ENCODE results near the gene CNN3. TPM values are rescaled to one million over a fixed set of nuclear protein-coding genes. Genes with fewer than 3 reads are reported as not detected.

CNN3 gene
- 10 to 100 TPM; 11.9 to 21.8 (median 16.1) TPM for total RNA-seq

DNA sequence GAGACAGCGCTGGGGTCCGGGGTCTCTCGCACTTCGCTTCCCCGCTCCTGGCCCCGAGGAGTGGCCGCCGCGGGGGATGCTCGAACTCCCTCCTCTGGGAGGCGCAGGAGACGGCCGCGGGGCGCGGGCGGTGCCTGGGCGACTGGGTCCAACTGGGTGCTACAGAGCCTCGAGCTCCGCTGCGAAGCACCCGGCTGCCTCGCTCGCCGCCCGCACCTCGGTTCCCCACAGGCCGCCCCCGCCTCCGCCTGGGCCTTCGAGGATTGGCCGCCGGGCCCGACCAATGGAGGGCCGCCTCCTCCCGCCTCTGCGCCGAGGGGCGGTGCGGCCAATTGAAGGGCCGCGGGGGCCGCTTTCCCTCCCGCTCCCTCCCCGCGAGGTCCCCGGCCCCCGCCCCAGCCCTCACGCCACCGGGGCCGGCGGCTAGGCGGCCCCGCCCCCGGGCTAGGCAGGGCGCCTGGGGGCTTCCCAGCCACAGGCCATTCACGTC, at the start of gene CNN3:
TSS of gene CNN3 (minus strand) at position 196 of the 490 bp plus-strand sequence. CDS start 216 bp downstream, outside the sequence.
- H3K27ac ChIP-seq = peak within 1 kb of the TSS; percentile 81 to 88 (median 84)
- intact Hi-C loops (cut with DNase I; ENCODE audit: low total_unique reads) (loop anchor here (1.0 to 10.0 kb wide), 2 partner anchors 64 to 98 kb away; no protein-coding TSS in a partner anchor), in situ Hi-C loops (cut with MboI; ENCODE audit: low sequenced_read_pairs in 4 of 4) (no loop called here)
- H3K4me1 ChIP-seq = peaks cover 19 to 20% of the 10 kb centered on the region in 2 donors
- no peaks in the 10 kb centered on the region for H3K36me3 ChIP-seq
- DNase-seq = peak; percentile 65 to 73
- H3K4me3 ChIP-seq = peak within 1 kb of the TSS; percentile 57 to 71 (median 70)
- H3K27me3 ChIP-seq = peaks cover 45 to 47% (median 46%) of the 10 kb centered on the region in 3 donors
- ATAC-seq = peak; percentile 69 to 73
- TF ChIP-seq, protein P1, sequence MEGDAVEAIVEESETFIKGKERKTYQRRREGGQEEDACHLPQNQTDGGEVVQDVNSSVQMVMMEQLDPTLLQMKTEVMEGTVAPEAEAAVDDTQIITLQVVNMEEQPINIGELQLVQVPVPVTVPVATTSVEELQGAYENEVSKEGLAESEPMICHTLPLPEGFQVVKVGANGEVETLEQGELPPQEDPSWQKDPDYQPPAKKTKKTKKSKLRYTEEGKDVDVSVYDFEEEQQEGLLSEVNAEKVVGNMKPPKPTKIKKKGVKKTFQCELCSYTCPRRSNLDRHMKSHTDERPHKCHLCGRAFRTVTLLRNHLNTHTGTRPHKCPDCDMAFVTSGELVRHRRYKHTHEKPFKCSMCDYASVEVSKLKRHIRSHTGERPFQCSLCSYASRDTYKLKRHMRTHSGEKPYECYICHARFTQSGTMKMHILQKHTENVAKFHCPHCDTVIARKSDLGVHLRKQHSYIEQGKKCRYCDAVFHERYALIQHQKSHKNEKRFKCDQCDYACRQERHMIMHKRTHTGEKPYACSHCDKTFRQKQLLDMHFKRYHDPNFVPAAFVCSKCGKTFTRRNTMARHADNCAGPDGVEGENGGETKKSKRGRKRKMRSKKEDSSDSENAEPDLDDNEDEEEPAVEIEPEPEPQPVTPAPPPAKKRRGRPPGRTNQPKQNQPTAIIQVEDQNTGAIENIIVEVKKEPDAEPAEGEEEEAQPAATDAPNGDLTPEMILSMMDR (IDR thresholded peaks at IDR 0.05 in 4 of 5, conservative IDR thresholded peaks at IDR 0.05 in 1 of 5) = no peak
- TF ChIP-seq POLR2A (IDR thresholded peaks at IDR 0.05) = peak; percentile 73 to 89
- H3K9me3 ChIP-seq = no peaks in the 10 kb centered on the region

DNA sequence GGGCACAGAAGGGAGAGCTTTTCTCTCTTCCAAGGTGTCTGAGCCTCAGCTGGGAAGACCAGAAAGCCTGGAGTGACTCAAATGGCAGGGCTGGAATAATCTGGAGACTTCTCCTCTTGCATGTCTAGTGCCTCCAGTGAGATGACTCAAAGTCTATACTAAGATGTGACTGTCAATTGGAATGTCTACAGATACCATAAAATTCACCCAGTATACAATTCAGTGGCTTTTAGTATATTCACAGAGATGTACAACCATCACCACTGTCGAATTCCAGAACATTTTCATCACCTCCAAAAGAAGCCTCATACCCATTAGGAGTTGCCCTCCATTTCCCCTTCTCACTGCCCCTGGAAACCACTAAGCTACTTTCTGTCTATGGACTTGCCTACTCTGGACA, 47.9 kb upstream of the CNN3 start:
- intact Hi-C loops (cut with DNase I; ENCODE audit: low total_unique reads) (no loop called here), in situ Hi-C loops (cut with MboI; ENCODE audit: low sequenced_read_pairs in 4 of 4) (no loop called here)
- no peak for DNase-seq
- ATAC-seq = no peak
- no peaks in the 10 kb centered on the region for H3K9me3 ChIP-seq
- no peak overlapping the region for H3K4me3 ChIP-seq
- peaks cover 5 to 7% of the 10 kb centered on the region in 2 donors for H3K4me1 ChIP-seq
- no peaks in the 10 kb centered on the region for H3K27me3 ChIP-seq
- H3K27ac ChIP-seq = peak overlapping the region in 3 of 4 donors; percentile 40 to 52 (median 52)
- no peaks in the 10 kb centered on the region for H3K36me3 ChIP-seq
- TF ChIP-seq POLR2A (IDR thresholded peaks at IDR 0.05) = no peak
- TF ChIP-seq, protein P1 (IDR thresholded peaks at IDR 0.05 in 4 of 5, conservative IDR thresholded peaks at IDR 0.05 in 1 of 5) = no peak

DNA sequence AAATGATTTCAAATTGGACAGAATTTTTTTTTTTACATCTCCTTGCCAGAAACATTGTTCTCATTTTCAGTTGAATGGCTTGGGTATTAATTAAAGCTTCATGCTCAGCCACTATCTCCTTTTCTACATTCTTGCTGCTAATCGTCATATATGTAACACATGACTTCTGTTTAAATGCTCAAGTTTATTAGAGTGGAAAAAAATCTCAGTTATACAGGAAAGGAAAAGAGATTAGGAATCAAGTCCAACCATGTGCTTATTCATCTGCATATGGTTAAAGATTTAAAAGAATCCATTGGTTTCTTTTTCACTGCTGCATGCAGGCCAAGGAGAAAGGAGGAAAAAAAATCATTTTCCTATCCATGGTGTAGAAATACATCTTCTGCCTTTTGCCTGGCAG, 47.3 kb upstream of the CNN3 start:
- no peak for DNase-seq
- Histone ChIP-seq H3K36me3 (no peaks in the 10 kb centered on the region), H3K27ac (peak overlapping the region; percentile 42 to 52 (median 52)), H3K4me3 (no peak overlapping the region), H3K9me3 (no peaks in the 10 kb centered on the region), H3K4me1 (peaks cover 0 to 7% of the 10 kb centered on the region in 2 donors), H3K27me3 (no peaks in the 10 kb centered on the region)
- no peak for TF ChIP-seq POLR2A (IDR thresholded peaks at IDR 0.05)
- TF ChIP-seq, protein P1 (IDR thresholded peaks at IDR 0.05 in 4 of 5, conservative IDR thresholded peaks at IDR 0.05 in 1 of 5) = no peak
- in situ Hi-C loops (cut with MboI; ENCODE audit: low sequenced_read_pairs in 4 of 4) = no loop called here
- intact Hi-C loops (cut with DNase I; ENCODE audit: low total_unique reads) = no loop called here
- ATAC-seq = no peak

DNA sequence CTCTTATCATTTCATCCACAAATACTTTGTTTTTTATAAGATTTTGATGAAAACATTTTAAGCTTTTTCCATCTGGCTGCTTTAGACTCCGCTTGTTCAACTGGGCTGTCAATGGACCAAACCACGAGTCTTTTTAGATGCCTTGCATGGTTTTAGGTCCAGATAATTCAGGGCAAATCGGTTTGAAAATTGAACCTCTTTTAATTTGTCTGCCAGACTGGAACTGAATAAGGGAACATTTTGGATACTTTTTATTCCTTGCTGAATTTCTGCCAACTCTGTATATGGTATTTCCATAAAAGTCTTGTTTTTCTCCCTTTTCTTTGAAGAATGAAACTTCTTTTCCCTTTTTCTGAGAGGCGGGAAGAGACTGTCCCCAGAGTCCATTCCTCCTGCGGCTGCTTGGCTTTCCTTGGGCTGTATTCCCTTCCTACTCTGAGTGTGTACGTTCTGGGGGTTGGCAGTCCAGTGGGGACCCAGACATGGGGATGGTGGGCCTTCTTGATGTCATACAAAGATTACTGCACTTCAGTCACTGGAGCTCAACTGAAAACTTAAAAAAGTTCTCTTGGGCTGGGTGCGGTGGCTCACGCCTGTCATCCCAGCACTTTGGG, 46.5 kb upstream of the CNN3 start:
- Histone ChIP-seq H3K36me3 (no peaks in the 10 kb centered on the region), H3K4me1 (peaks cover 0 to 7% of the 10 kb centered on the region in 2 donors), H3K27me3 (no peaks in the 10 kb centered on the region), H3K27ac (peak overlapping the region; percentile 42 to 55 (median 52)), H3K4me3 (no peak overlapping the region), H3K9me3 (no peaks in the 10 kb centered on the region)
- no peak for TF ChIP-seq POLR2A (IDR thresholded peaks at IDR 0.05)
- TF ChIP-seq, protein P1 (IDR thresholded peaks at IDR 0.05 in 4 of 5, conservative IDR thresholded peaks at IDR 0.05 in 1 of 5) = no peak
- in situ Hi-C loops (cut with MboI; ENCODE audit: low sequenced_read_pairs in 4 of 4) (no loop called here), intact Hi-C loops (cut with DNase I; ENCODE audit: low total_unique reads) (no loop called here)
- DNase-seq = no peak
- peak in 1 of 2 donors; percentile 36 for ATAC-seq
